Activated CD4-positive, CD25-positive, alpha-beta regulatory T cell treated with anti-CD3 and anti-CD28 coated beads, Interleukin-2, amount 50 U/mL, for 24 hours (primary cell): ENCODE results near the gene CLDN6.
A peak's percentile ranks its signal among the peaks of the same experiment; 100 is the strongest.

ENCODE experiments used
- ATAC-seq, 2 donors: fragments of 150-1000 bp; cut with Tn5 transposase; one replicate each; pipeline ENCODE4 v1.10.0; 2021; ENCODE audit warnings: mild to moderate bottlenecking in 1 of 2, moderate library complexity in 1 of 2

CLDN6 gene

DNA sequence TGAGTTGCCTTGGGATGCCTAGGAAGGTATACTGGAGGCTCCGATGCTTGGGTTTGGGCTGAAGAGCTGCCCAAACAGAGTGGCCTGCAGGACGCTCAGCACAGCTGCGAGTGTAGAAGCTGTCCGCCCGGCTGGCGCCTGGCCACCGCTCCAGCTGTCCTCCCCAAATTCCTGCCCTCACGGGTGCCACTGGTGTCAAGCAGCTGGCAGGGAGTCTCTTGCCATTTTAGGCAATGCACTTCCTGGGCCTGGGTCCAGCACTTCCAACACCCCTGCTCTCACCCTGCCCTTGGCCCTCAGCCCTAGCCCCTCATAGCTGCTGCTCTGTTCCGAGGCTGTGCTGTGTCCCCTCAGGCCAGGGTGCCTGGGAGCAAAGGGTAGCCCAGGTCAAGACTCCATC, 32.5 kb downstream of the CLDN6 start:
- no peak for ATAC-seq

DNA sequence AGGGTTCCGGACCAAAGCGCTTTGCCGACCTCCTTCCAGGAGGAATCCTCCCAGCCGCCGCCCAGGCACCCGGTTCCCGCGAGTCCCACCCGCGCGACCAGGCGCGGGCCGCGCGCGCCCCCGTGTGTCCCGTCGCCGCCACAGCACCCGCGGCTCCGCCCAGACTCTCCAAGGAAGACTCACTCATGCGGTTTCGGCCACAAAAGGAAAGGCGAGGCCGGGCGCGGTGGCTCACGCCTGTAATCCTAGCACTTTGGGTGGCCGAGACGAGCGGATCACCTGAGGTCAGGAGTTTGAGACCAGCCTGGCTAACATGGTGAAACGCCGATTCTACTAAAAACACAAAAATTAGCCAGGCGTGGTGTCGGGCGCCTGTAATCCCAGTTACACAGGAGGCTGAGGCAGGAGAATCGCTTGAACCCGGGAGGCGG, 34.3 kb downstream of the CLDN6 start:
- ATAC-seq = peak; percentile 58 to 61

DNA sequence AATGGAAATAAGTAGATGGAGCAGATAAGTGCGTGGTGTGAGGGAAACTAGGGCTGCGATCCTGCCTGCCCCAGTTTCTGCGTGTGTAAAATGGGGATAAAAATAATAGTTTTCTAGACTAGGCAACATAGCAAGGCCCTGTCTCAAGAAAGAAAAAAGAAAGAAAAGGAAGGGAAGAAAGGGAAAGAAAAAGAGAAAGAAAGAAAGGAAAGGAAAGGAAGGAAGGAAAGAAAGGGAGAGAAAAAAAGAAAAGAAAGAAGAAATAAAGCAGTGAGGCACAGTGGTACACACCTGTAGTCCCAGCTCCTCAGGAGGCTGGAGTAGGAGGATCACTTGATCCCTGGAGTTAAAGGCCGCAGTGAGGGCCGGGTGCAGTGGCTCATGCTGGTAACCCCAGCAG, 35.6 kb downstream of the CLDN6 start:
- no peak for ATAC-seq

DNA sequence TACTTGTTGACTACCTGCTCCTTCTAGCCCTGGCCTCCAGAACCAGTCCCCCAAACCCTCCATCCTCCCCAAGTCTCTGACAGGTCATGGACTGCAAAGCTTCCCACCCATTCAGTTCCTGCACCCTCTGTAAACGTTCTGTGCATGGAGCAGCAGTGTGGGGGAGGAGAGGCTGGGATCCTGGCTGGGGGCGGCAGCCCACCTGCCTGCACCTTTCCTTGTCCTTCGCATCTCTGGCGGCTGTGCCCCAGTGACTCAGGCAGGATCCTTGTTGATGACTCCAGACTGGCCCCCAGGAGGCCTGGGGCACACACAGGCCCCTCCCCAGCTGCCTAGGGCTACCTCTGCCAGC, 36.1 kb downstream of the CLDN6 start:
- no peak for ATAC-seq

DNA sequence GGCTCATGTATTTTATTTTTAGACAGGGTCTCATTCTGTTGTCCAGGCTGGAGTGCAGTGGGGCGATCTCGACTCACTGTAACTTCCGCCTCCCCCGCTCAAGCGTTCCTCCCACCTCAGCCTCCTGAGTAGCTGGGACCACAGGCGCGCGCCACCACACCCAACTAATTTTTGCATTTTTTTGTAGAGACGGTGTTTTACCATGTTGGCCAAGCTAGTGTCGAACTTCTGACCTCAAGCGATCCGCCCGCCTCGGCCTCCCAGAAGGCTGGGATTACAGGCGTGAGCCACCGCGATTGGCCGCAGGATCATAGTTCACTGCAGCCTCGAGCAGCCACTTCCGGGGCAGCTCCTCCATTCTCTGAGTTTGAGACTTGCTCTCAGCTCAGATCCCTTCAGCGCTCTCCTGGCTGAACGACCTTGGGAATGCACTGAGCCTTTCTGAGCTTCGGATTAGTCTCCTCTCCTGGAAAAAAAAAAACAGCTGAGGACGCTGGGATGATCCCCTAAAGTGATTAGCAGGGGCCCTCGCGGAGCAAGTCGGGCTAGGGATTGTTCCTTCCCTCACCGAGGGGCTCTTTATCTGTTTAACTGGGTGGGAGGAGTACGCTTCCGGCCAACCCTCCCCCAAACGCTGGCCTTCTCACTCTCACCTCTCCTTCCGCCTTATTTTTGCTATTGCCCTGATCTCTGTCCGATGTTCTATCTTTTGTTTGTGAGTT, 36.6 kb downstream of the CLDN6 start:
- ATAC-seq = no peak

DNA sequence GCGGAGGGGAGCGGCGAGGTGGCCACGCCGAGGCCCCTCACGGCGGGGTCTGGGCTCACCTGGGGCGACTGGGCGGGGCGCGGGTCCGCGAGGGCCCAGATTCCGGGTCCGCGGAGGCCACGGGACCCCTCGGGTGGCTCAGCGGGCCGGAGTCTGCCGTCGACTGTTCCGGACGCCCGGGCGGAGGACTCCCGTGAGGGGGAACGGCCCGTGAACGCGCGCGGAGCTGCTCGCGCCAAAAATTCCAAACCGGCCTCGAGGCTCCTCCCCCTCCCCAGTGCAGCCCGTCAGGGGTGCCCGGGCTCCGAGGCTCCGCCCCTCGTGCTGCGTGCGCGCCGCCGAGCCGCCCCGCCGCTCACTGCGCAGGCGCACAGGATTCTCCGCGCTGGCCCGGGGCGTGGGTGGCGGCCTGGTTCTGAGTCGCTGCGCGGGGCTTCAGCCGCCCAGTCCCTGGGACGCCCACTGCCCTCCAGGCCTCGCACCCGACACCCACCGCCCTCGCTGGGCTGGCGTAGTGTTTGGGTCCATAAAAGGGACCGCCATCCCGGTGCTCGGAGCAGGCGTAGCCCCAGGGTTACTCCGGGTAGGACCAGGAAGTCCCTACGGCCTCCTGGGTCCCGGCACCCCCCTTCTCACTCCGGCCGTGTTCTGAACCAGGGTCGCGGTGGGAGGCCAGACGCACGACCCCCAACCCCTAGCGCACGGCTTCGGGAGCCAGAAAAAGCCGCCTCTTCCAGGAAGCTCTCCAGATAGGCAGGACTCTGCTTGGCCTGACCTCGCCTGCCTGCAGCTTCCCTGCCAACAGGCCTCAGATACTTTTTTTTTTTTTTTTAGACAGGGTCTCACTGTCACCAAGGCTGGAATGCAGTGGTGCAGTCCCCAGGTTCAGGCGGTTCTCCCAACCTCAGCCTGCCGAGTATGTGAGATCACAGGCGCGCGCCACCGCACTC, 37.5 kb downstream of the CLDN6 start, which contains the start of gene PKMYT1:
PKMYT1 (minus strand) TSS at position 220 of the 950 bp plus-strand sequence. CDS start 789 bp downstream, outside the sequence.
- ATAC-seq = peak; percentile 83 to 87

DNA sequence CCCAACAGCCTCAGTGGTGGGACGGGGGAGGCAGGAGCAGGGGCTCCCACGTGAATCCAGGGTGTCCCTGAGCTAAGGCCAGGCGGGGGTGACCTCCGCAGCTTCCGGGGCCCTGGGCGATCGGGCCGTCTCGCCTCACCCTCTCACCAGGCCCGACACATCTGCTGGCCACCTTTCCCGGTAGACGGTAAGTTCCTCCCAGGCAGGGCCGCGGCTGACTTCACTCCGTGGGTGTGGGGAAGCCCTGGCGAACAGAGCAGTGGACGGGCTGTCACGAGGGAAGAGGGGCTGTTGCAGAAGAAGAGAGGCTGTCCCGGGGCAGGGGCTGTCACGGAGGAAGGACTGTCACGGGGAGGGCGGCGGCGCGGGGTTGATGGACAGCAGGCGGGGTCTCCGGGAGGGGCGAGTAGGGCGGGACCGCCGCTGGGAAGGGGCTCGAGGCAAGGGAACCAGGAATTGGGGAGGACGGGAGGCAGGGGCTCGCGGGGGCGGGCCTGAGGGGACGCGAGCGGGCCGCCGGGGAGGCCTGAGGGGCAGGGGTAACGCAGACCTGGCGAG, 38.2 kb downstream of the CLDN6 start:
- no peak for ATAC-seq

DNA sequence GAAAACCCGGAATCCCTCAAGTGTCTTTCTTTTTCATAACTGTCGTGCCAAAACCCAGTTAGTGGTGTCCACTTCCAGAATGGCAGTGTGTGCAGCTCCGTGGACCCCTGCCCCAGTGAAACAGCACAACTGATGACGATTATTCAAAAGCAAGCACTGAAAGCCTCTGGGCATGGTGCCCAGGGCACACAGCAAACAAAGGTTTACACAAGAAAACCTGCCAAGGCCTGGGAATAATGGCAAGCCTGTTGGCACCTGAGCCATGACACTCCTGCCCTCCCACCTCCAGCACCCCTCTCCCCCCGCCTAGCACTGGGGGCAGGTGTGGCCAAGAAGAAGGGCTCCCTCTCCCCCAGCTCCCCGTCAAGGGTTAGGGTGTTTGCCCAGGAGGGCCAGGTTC, 40.5 kb downstream of the CLDN6 start:
- no peak for ATAC-seq

DNA sequence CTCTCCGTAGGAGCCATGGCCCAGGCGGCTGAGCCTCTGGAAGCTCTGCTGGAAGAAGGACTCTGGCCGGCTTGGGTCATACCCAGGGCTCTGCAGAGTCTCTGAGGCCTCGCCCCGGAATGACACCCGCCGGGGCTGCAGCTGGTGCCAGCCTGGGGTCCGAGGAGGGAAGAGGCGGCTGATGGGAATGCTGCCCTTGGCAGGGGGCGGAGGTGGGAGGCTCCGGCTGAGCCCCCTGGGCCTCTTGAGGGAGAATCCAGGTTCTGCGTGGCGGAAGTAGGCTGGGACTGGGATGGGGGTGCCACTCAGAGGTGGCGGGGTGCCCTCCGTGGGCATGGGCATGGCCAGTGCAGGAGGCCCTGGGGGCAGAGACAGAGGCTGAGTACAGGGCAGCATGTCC, 41.3 kb downstream of the CLDN6 start:
- ATAC-seq = no peak

DNA sequence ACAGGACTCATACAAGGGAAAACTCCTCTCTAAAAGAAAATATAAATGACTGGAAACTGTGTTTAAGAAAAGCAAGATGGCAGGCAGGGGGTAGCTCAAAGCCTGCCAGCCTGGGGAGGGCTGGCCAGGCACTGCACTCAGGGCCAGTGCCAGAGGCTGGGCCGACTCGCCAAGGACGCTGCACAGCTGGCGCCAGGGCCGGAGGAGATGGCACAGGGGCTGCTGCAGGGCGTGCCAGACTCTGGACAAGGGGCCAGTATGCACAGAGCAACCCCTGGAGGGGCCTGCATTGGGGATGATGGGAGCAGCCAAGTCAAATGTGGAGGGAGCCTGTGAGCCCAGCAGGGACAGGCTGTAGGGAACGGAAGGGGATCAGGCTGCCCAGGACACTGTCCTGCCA, 41.8 kb downstream of the CLDN6 start:
- no peak for ATAC-seq

DNA sequence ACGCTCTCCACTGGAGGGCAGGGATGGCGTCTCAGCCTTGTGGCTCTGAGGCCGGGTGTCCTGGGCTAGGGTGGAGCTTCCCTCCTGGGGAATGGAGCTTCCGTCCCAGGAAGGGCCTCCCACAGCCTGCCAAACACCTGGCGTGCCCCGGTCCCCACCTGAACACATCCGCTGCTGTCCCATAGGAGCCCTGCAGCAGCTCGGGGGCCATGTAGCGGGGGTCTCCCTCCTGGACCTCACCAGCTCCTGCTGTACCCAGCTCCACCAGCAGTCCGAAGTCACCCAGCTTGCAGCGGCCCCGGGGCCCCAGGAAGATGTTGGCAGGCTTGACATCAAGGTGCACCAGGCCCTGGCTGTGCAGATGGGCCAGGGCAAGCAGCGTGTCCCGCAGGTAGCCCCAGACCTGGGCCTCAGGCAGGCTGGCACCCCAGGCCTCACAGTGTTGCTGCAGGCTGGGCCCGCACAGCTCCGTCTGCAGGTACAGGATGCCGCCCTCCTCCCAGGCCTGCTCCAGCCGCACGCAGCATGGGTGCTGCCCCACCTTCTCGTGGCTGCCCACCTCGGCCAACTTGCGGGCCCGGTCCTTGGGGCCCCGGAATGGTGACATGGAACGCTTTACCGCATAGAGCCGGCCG, 42.7 kb downstream of the CLDN6 start:
- no peak for ATAC-seq

DNA sequence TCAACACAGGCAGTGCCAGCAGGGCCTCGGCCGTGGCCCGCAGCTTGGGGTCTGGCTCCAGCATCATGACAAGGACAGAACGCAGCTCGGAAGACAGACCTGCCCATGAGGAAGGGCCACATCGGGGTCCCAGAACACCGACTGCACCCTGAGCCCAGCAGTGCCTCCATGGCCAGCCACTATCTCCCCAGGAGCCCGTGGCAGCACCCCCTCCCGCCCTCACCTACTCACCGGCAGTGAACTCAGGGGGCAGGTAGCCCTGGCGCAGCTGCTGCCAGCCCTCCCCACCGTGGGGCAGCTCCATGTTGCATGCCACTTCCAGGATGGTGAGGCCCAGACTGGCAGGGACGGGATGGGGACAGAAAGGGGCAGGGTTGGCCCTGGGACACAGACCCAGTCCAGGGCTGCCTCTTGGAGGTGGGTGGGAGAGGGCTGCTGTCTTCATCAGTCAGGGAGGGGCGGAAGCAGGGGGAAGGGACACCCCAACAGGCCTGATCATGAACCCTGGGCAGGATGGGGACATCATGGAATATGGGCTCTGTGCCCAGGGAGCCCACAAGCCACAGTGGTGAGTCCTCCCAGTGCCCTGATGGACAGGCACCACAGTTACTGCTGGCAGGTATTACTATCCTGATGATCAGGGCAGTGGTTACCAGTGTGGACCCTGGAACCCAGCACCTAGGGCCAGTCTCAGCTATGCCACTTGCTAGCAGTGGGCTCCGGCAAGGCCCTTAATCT, 43.5 kb downstream of the CLDN6 start:
- no peak for ATAC-seq

DNA sequence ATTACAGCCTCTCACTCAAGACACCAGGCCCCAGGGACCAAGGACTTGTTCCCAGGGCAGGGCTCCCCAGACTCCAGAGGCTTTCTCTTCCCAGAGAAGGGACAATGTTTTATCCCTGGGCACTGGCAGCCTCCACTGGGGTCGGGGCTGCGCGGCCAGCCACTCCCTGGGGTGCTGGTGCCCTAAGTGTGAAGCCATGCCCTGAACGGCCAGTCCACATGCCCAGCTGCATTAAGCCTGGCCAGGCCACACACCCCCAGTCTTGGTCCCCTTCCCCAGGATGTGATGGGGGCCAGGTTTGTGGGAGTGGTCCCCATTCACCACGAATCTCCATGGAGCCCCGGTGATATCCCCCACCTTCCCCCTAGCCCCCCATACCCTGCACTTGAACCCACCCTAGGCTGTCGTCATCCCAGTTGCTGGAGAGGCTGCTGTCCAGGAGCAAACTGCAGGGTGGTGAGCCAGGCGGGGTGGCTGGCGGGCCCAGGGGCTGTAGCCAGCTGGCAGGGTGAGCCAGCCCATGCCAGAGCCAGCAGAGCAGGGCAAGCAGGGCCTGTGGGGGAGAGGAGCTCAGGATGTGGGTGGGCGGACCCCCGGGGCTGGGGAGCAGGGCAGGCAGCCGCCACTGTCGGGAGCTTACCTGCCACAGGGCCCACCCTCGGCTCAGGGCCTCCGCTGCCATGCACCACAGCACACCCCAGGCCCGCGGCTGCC, 44.2 kb downstream of the CLDN6 start:
- no peak for ATAC-seq

DNA sequence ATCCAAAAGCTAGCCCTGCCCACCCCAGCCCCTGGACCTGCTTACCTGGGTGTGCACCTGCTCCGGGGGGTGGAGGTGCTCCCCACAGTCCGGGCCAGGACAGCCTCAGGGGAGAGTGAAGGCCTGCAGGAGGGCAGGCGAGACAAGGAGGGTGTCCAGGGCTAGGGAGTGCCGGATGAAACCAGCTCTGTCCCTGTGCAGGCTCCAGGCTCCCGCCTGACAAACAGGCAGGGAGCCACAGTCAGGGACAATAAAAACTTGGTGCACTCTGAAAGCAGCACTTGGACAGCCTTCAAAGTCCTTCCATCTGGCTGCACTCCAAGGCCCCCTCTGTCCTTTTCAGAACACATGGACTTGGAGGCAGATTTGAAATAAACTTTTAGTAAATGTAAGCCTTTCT, 44.9 kb downstream of the CLDN6 start:
- no peak for ATAC-seq

DNA sequence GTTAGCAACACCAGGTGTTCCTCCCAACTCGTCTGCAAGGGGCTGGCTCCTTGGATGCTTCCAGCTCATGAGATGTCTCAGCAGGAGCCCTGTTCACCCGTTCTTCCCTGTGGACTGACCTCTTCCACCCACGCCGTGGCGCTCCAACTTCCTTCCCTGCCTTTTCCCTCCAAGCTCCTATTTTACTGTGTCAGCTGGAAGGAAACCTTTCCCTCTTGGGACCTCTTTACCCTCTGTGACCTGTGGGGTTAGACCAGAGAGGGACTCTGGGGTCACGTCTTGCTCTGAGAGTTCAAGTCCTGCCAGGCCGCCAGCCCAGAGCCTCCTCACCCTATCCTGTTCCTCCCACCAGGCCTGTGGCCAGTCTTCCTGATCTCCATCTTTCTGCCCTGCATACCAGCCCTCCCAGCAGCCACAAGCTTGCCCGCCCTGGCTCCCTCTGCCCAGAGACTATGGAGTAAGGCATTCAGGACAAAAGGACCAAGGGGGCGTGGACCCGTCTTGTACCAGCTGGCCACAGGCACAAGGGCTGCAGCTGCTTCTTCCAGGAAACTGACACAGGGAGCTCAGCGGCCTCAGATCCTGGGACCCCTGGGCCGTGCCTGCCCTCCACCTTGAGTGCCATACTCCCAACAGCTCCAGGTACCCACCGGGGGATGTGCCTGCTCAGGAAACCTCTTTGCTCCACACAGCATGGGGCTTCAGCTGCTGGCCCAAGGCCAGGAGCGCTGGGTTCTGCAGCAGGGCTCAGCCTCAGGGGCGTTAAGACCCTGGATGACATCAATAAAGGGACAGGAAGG, 45.8 kb downstream of the CLDN6 start:
- no peak for ATAC-seq

DNA sequence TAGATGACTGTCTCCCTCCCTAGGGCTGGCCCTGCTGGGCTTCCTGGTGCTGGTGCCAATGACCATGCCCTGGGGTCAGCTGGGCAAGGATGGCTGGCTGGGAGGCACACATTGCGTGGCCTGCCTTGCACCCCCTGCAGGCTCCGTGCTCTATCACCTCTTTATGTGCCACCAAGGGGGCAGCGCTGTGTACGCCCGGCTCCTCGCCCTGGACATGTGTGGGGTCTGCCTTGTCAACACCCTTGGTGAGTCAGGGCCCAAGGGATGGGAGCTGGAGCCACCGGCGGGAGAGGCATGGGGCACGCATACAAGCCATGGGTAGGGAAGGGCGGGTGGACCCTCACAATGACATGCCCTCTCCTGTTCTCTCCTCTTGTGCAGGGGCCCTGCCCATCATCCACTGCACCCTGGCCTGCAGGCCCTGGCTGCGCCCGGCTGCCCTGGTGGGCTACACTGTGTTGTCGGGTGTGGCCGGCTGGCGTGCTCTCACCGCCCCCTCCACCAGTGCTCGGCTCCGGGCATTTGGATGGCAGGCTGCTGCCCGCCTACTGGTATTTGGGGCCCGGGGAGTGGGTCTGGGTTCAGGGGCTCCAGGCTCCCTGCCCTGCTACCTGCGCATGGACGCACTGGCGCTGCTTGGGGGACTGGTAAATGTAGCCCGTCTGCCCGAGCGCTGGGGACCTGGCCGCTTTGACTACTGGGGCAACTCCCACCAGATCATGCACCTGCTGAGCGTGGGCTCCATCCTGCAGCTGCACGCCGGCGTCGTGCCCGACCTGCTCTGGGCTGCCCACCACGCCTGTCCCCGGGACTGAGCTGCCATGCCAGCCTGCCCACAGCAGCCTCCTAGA, 46.6 kb downstream of the CLDN6 start:
- no peak for ATAC-seq

DNA sequence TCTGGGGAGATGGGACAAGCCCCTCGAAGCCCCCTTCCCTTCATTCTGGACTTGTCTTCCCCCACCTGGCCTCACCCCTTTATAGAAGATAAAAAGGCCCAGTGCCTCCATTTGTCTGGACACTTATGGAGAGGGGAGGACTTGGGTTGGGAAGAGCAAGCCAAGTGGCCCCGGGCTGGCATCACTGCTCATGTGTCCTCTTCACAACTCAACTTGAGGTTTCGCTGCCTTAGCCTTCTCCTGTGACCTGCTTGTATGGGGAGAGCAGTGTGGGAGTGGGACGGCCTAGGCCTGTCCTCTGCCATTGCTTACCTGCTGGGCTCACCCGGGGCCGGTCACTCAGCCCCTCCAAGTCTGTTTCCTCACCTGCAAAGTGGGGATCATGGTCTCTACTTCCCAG, 47.4 kb downstream of the CLDN6 start:
- no peak for ATAC-seq

DNA sequence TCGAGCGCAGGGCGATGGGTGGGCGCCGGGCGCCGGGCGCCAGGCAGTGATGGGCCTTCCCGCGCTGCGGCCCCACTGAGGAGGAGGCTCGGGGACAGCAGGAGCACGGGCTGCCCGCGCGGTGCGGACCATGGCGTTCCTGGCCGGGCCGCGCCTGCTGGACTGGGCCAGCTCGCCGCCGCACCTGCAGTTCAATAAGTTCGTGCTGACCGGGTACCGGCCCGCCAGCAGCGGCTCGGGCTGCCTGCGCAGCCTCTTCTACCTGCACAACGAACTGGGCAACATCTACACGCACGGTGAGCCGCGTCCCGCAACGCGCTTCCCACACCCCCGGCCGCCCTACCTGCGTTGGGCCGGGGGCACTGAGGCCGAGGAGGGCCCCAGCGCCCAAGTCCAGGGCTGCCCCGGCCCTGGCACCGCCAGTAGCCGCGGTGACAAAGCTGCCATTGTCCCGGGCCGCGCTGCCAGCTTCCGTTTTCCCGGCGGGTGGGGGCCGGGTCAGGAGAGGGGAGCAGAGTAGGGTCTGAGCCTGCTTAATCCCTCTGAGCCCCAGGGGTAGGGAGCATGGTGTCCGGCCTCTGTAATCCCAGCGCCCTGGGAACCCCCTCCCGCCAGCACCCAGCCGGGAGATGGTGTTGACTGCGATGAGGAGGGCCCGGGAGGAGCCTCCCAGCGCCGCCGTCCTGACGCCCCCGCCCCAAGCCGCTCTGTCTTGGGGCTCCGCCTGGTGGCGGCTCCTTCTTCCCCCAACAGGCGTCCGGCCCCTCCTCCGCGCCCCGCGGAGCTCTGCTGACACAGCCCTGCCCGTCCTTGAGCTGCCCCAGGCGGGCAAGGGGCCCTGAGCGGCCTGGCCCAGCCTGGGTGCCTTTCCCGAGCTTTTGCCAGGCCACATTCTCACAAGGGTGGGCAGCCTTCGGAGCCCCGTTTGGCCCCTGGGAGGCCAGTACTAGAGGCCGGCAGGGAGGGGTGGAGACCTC, 48.1 kb downstream of the CLDN6 start:
- peak; percentile 64 for ATAC-seq
